ENCODE results near the gene IL11RA. TPM values are rescaled to one million over a fixed set of nuclear protein-coding genes. Genes with fewer than 3 reads are reported as not detected.

IL11RA gene
- total RNA-seq, 2 experiments from 2014 or later: 117 TPM

GRCh38 chr9:34687276-34688030 is 35.5 kb downstream of the IL11RA start:
- POLR2A ChIA-PET: no interaction called here
- no peaks in the 10 kb centered on the region for H3K9me3 Mint-ChIP-seq
- ATAC-seq (ENCODE audit: poor library complexity): no peak

GRCh38 chr9:34688329-34689115 is 36.5 kb downstream of the IL11RA start:
- ChIA-PET POLR2A (no interaction called here), CTCF (no interaction called here)
- Mint-ChIP-seq H3K27ac (no peak overlapping the region), H3K4me3 (no peak overlapping the region), H3K27me3 (no peaks in the 10 kb centered on the region), H3K9me3 (no peaks in the 10 kb centered on the region), H3K4me1 (ENCODE audit: low read depth) (no peaks in the 10 kb centered on the region), H3K36me3 (ENCODE audit: low read depth) (no peaks in the 10 kb centered on the region)
- no peaks in the 10 kb centered on the region for H3K4me1 ChIP-seq (ENCODE audit: insufficient read depth, low read length)
- no peaks in the 10 kb centered on the region for H3K27me3 ChIP-seq (ENCODE audit: control insufficient read depth in 1 of 2, insufficient read depth in 2 of 2, low read length in 2 of 2)
- ATAC-seq (ENCODE audit: poor library complexity) (no peak), DNase-seq (no peak)
- no peaks in the 10 kb centered on the region for H3K9me3 ChIP-seq (ENCODE audit: control insufficient read depth in 1 of 2, insufficient read depth in 1 of 2, low read length in 2 of 2)
- TF ChIP-seq CTCF (IDR thresholded peaks at IDR 0.05): no peak
- no peaks in the 10 kb centered on the region for H3K36me3 ChIP-seq (ENCODE audit: insufficient read depth, low read length)
- intact Hi-C loops (cut with DNase I, micrococcal nuclease): no loop called here
- no peak overlapping the region for H3K4me3 ChIP-seq (ENCODE audit: low read length)
- H3K27ac ChIP-seq (ENCODE audit: low read depth in 1 of 2, low read length in 2 of 2): no peak overlapping the region

More at GRCh38 chr9:34687276-34688030, 35.5 kb downstream of the IL11RA start:
- no peak for DNase-seq
- TF ChIP-seq CTCF (IDR thresholded peaks at IDR 0.05): no peak
- intact Hi-C loops (cut with DNase I, micrococcal nuclease): no loop called here
- Histone ChIP-seq H3K9me3 (ENCODE audit: control insufficient read depth in 1 of 2, insufficient read depth in 1 of 2, low read length in 2 of 2) (no peaks in the 10 kb centered on the region), H3K27me3 (ENCODE audit: control insufficient read depth in 1 of 2, insufficient read depth in 2 of 2, low read length in 2 of 2) (no peaks in the 10 kb centered on the region), H3K36me3 (ENCODE audit: insufficient read depth, low read length) (no peaks in the 10 kb centered on the region), H3K4me3 (ENCODE audit: low read length) (no peak overlapping the region), H3K27ac (ENCODE audit: low read depth in 1 of 2, low read length in 2 of 2) (no peak overlapping the region), H3K4me1 (ENCODE audit: insufficient read depth, low read length) (no peaks in the 10 kb centered on the region)
- no peak overlapping the region for H3K4me3 Mint-ChIP-seq
- no peak overlapping the region for H3K27ac Mint-ChIP-seq
- H3K36me3 Mint-ChIP-seq (ENCODE audit: low read depth): no peaks in the 10 kb centered on the region
- no peaks in the 10 kb centered on the region for H3K27me3 Mint-ChIP-seq
- CTCF ChIA-PET: interaction anchor here (1.2 kb wide), 1 partner anchor 15 kb away, joined by 3 read pairs; no protein-coding TSS in a partner anchor
- H3K4me1 Mint-ChIP-seq (ENCODE audit: low read depth): no peaks in the 10 kb centered on the region

- H3K4me3 Mint-ChIP-seq: no peak overlapping the region
- Histone ChIP-seq H3K27ac (ENCODE audit: low read depth in 1 of 2, low read length in 2 of 2) (no peak overlapping the region), H3K27me3 (ENCODE audit: control insufficient read depth in 1 of 2, insufficient read depth in 2 of 2, low read length in 2 of 2) (no peaks in the 10 kb centered on the region), H3K4me3 (ENCODE audit: low read length) (no peak overlapping the region), H3K4me1 (ENCODE audit: insufficient read depth, low read length) (no peaks in the 10 kb centered on the region), H3K36me3 (ENCODE audit: insufficient read depth, low read length) (no peaks in the 10 kb centered on the region), H3K9me3 (ENCODE audit: control insufficient read depth in 1 of 2, insufficient read depth in 1 of 2, low read length in 2 of 2) (no peaks in the 10 kb centered on the region)
- TF ChIP-seq CTCF (IDR thresholded peaks at IDR 0.05): no peak
- POLR2A ChIA-PET: no interaction called here
- no peaks in the 10 kb centered on the region for H3K36me3 Mint-ChIP-seq (ENCODE audit: low read depth)
- DNase-seq (no peak), ATAC-seq (ENCODE audit: poor library complexity) (no peak)
- intact Hi-C loops (cut with DNase I, micrococcal nuclease): no loop called here
- H3K9me3 Mint-ChIP-seq: no peaks in the 10 kb centered on the region
- H3K27ac Mint-ChIP-seq: no peak overlapping the region
- H3K27me3 Mint-ChIP-seq: no peaks in the 10 kb centered on the region
- no peaks in the 10 kb centered on the region for H3K4me1 Mint-ChIP-seq (ENCODE audit: low read depth)
- CTCF ChIA-PET: no interaction called here
Measured at GRCh38 chr9:34689116-34689470, 37.1 kb downstream of the IL11RA start.

Data from CD4-positive, alpha-beta T cell (primary cell).